Prostate gland (tissue), 2 donors: ENCODE measurements around the gene DSCAM.

Experiments
- CTCF ChIP-seq, 4 experiments: fragments of 200-600 bp in 2 of 4; fragments of 450-650 bp in 2 of 4; sonication (generic) in 2 of 4; IDR thresholded peaks; 1 replicate in 3 of 4; 2 replicates in 1 of 4; pipeline ENCODE4 v1.5.1; 2016 to 2019; ENCODE audit warnings: antibody characterized with exemption in 4 of 4, mild to moderate bottlenecking in 2 of 4, moderate library complexity in 2 of 4
- POLR2AphosphoS5 ChIP-seq: sonication (generic); formaldehyde crosslinking; IDR thresholded peaks from one replicate; pipeline ENCODE4 v1.6.1; 2017; ENCODE audit warnings: antibody characterized with exemption

- TF ChIP-seq CTCF (IDR thresholded peaks at IDR 0.05) = no peak
- TF ChIP-seq POLR2AphosphoS5 = no peak
Measured at GRCh38 chr21:40242586-40243265, 604.2 kb downstream of the DSCAM start.
